ENCODE data around the gene IKBKG. TPM values are rescaled to one million over a fixed set of nuclear protein-coding genes. Genes with fewer than 3 reads are reported as not detected.
A peak's percentile ranks its signal among the peaks of the same experiment; 100 is the strongest.

Gene IKBKG
- total and polyA plus RNA-seq, 3 donors from 2014 or later, result 27.9 to 38.7 (median 28.1) TPM

DNA sequence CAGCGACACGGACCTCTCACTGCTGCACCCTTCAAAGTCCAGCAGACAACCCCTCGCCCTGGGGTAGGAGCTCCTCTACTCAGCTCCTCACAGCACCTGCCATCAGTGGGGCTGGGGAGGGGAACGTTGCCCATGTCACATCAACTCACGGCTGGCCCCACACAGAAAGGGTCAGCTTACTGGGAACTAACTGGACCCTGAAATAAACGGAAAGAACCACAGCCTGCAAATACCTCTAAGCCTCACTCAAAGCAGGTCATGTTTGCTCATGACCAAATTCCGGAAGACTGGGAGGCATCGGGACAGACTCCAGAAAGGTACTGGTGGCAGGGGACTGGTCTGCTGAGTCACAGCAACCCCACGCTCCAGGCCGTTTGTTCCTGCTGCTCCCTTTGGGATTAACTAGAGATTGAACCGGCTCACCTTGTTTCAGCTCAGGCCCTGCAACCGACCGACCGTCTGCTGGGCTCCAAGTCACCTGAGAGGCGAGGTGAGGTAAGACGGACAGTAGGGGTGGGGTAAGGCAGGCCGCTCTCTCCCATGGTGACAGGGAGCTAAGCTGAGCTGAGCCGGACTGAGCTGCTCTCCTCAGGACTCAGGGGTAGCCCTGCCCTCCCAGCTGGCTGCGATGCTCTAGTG is 6.4 kb upstream of the IKBKG start:
- Histone ChIP-seq H3K4me1 (peaks cover 14% of the 10 kb centered on the region), H3K27ac (peak overlapping the region in 1 of 2 donors; percentile 86), H3K36me3 (ENCODE audit: low read depth, missing control alignments) (no peaks in the 10 kb centered on the region), H3K27me3 (no peaks in the 10 kb centered on the region), H3K9me3 (no peaks in the 10 kb centered on the region), H3K4me3 (no peak overlapping the region)
- no peak for DNase-seq
- TF ChIP-seq POLR2A (IDR thresholded peaks at IDR 0.05), result no peak
- TF ChIP-seq, protein P1, sequence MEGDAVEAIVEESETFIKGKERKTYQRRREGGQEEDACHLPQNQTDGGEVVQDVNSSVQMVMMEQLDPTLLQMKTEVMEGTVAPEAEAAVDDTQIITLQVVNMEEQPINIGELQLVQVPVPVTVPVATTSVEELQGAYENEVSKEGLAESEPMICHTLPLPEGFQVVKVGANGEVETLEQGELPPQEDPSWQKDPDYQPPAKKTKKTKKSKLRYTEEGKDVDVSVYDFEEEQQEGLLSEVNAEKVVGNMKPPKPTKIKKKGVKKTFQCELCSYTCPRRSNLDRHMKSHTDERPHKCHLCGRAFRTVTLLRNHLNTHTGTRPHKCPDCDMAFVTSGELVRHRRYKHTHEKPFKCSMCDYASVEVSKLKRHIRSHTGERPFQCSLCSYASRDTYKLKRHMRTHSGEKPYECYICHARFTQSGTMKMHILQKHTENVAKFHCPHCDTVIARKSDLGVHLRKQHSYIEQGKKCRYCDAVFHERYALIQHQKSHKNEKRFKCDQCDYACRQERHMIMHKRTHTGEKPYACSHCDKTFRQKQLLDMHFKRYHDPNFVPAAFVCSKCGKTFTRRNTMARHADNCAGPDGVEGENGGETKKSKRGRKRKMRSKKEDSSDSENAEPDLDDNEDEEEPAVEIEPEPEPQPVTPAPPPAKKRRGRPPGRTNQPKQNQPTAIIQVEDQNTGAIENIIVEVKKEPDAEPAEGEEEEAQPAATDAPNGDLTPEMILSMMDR (IDR thresholded peaks at IDR 0.05), result no peak
- intact Hi-C loops (cut with DNase I; ENCODE audit: low total_unique reads), result no loop called here
- WGBS, 2 donors, result 67 to 75% methylated on average over 1 to 14 of the region's 19 CpGs

DNA sequence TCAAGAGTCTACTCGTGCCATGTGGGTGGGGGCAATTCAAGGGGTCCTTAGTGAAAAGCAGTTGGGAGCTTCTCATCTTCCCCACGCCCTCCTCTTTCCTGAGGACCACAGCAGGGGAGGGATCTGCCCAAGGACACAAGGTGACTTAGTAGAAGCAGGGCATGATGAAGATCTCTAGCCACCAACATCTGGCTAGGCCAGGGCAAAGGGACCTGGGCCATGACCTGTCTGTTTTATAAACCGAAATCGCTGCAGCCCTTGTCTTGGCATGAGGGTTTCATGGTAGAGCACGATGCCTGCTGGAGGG is 5.9 kb upstream of the IKBKG start:
- H3K36me3 ChIP-seq (ENCODE audit: low read depth, missing control alignments), result no peaks in the 10 kb centered on the region
- no peak for TF ChIP-seq POLR2A (IDR thresholded peaks at IDR 0.05)
- TF ChIP-seq, protein P1 (IDR thresholded peaks at IDR 0.05), result no peak
- peaks cover 14% of the 10 kb centered on the region for H3K4me1 ChIP-seq
- peak overlapping the region in 1 of 2 donors; percentile 86 for H3K27ac ChIP-seq
- H3K4me3 ChIP-seq, result no peak overlapping the region
- no peaks in the 10 kb centered on the region for H3K9me3 ChIP-seq
- no peak for DNase-seq
- WGBS, 2 donors, result 73% methylated on average over 4 of the region's 5 CpGs; no CpG with 5 or more reads in 1 of the 2 donors
- no peaks in the 10 kb centered on the region for H3K27me3 ChIP-seq
- intact Hi-C loops (cut with DNase I; ENCODE audit: low total_unique reads), result no loop called here

DNA sequence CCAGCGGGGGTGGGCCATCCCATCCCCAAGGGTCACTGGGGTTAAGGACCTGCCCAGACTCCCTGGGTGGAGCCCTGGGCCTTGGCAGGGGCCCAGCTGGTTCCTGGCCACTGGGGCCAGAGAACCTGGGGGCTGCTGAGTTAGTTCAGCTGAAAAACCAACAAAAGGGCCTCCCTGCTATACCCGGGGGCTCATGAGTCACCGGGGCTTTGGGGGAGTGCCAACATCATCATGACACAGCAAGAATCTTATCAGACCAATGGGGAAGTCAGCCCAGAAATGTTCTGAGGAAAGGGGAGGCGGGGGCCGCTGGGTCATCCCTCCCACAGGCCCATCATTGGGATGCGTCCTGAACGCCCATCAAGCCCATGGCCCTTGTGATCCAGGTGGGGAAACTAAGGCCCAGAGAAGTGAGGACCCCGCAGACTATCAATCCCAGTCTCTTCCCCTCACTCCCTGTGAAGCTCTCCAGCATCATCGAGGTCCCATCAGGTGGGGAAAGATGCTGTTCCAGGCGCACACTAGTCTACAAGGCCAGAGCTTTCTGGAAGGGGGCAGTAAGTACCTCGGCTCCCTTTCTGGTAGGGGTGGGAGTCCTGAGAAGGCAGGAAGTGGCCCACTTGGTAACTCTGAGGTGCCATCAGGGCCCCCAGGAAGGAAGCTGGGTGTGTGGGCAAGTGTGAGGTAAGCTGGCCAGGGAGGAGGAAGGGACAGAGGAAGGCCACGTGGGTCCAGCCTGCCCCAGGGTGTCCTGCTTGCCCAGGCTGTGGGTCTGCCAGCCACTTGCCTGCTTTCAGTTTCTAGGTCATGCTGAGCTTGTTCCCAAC is 5.3 kb upstream of the IKBKG start:
- peak; percentile 87 for DNase-seq
- H3K27me3 ChIP-seq, result no peaks in the 10 kb centered on the region
- WGBS, 2 donors, result 37% methylated on average over 2 to 11 of the region's 12 CpGs
- H3K4me3 ChIP-seq, result no peak overlapping the region
- H3K4me1 ChIP-seq, result peaks cover 14% of the 10 kb centered on the region
- H3K36me3 ChIP-seq (ENCODE audit: low read depth, missing control alignments), result no peaks in the 10 kb centered on the region
- peak overlapping the region; percentile 24 to 86 for H3K27ac ChIP-seq
- TF ChIP-seq, protein P1 (IDR thresholded peaks at IDR 0.05), result no peak
- no peak for TF ChIP-seq POLR2A (IDR thresholded peaks at IDR 0.05)
- intact Hi-C loops (cut with DNase I; ENCODE audit: low total_unique reads), result no loop called here
- H3K9me3 ChIP-seq, result no peaks in the 10 kb centered on the region

DNA sequence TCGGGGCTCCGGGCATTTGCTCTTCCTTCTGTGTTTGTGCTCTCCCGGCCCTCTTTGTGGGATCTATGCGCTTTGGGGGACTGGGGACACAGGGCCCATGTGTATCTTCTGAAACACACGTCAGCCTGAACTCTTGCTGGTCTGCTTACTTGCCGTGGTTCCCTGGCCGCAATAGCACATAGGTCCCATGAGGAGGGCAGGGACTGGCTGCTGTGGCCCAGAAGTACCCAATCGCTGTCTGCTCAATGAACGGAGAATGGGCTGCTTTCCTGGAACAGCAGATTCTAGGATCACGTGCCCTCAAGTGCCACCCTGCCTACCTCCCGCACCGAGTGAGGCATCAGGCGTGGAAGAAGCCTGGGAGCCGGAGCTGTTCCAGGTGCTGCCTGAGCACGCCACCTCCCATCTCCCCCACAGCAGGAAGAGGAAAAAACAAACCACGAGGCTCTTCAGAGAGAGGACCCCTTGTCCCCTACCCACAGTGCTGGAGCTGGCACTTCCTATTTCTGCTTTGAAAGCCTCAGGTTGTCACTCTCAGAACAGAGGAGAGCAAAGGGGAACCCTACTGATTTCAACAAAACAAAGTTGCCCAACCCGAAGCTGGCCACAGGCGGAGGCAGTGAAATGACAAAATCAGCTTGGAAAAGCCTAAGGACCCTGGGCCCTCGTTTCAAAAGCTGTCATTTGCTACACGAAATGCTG is 4.5 kb upstream of the IKBKG start:
- Histone ChIP-seq H3K36me3 (ENCODE audit: low read depth, missing control alignments) (no peaks in the 10 kb centered on the region), H3K4me1 (peaks cover 14% of the 10 kb centered on the region), H3K27ac (peak overlapping the region; percentile 24 to 86), H3K4me3 (no peak overlapping the region), H3K27me3 (no peaks in the 10 kb centered on the region), H3K9me3 (no peaks in the 10 kb centered on the region)
- intact Hi-C loops (cut with DNase I; ENCODE audit: low total_unique reads), result no loop called here
- 57 to 81% methylated on average over 4 to 15 of the region's 20 CpGs for WGBS, 2 donors
- no peak for DNase-seq
- TF ChIP-seq POLR2A (IDR thresholded peaks at IDR 0.05), result no peak
- TF ChIP-seq, protein P1 (IDR thresholded peaks at IDR 0.05), result no peak
